Neural cell (in vitro differentiated cells): ENCODE measurements around the gene PRRG4. TPM values are rescaled to one million over a fixed set of nuclear protein-coding genes. Genes with fewer than 3 reads are reported as not detected.
"Not testable (repeated sequence)": the region's sequence is repeated elsewhere in the genome, so short reads cannot be mapped to it uniquely, and the experiment has no call there.

Source experiments
- H2AFZ ChIP-seq: fragments of 200-600, 300-800 bp; sonication (generic), shearing (Covaris generic); 2 replicates; pipeline ENCODE4 v1.6.0; 2014; ENCODE audit warnings: low read depth, mild to moderate bottlenecking, antibody characterized with exemption, low read length, moderate library complexity
- H3F3A ChIP-seq: fragments of 200-600 bp; shearing (Covaris generic); 2 replicates; pipeline ENCODE4 v1.6.1; 2016; ENCODE audit warnings: mild to moderate bottlenecking, moderate library complexity, mixed read lengths, antibody characterized with exemption, low read length; ENCODE audit not compliant: insufficient read depth, poor library complexity, severe bottlenecking
- H3K27ac ChIP-seq: fragments of 200-600, 300-800 bp; sonication (generic), shearing (Covaris generic); 2 replicates; pipeline ENCODE4 v1.5.1; 2014; ENCODE audit warnings: mild to moderate bottlenecking, low read length, moderate library complexity
- H3K27me3 ChIP-seq: fragments of 300-800, 200-600 bp; sonication (generic), shearing (Covaris generic); 2 replicates; pipeline ENCODE4 v1.6.0; 2014; ENCODE audit warnings: mild to moderate bottlenecking, low read depth, low read length, moderate library complexity; ENCODE audit not compliant: insufficient read depth
- H3K36me3 ChIP-seq: fragments of 300-800, 200-600 bp; sonication (generic), shearing (Covaris generic); 2 replicates; pipeline ENCODE4 v1.5.1; 2014; ENCODE audit warnings: mild to moderate bottlenecking, antibody characterized with exemption, low read length, moderate library complexity; ENCODE audit not compliant: insufficient read depth
- H3K4me2 ChIP-seq: fragments of 300-800, 200-600 bp; sonication (generic), shearing (Covaris generic); 2 replicates; pipeline ENCODE4 v1.6.0; 2014; ENCODE audit warnings: mild to moderate bottlenecking, low read length
- H3K4me3 ChIP-seq: fragments of 300-800, 200-600 bp; sonication (generic), shearing (Covaris generic); 2 replicates; pipeline ENCODE4 v1.5.1; 2014; ENCODE audit warnings: mild to moderate bottlenecking, low read length, moderate library complexity
- H3K79me2 ChIP-seq: fragments of 200-600 bp; shearing (Covaris generic); replicated peaks from 2 replicates; pipeline ENCODE4 v1.6.0; 2014; ENCODE audit warnings: mild to moderate bottlenecking, low read length, moderate library complexity; ENCODE audit not compliant: insufficient read depth
- H3K9ac ChIP-seq: fragments of 300-800, 200-600 bp; sonication (generic), shearing (Covaris generic); 2 replicates; pipeline ENCODE4 v1.6.1; 2016; ENCODE audit warnings: mild to moderate bottlenecking, low read length, mixed read lengths
- H3K9me2 ChIP-seq: fragments of 200-600 bp; shearing (Covaris generic); 2 replicates; pipeline ENCODE4 v1.6.1; 2016; ENCODE audit warnings: mild to moderate bottlenecking, low read length, mixed read lengths; ENCODE audit not compliant: insufficient read depth
- H3K9me3 ChIP-seq: fragments of 200-600, 300-800 bp; sonication (generic), shearing (Covaris generic); 2 replicates; pipeline ENCODE4 v1.6.1; 2016; ENCODE audit warnings: mild to moderate bottlenecking, mixed run types, low read length, moderate library complexity, mixed read lengths
- H4K20me1 ChIP-seq: fragments of 200-600 bp; shearing (Covaris generic); 2 replicates; pipeline ENCODE4 v1.6.1; 2016; ENCODE audit warnings: mild to moderate bottlenecking, mixed run types; ENCODE audit not compliant: insufficient read depth
- EP300 ChIP-seq: fragments of 450-650 bp; conservative IDR thresholded peaks from 2 replicates; pipeline ENCODE4 v1.6.1; 2014; ENCODE audit warnings: antibody characterized with exemption, mild to moderate bottlenecking, moderate library complexity; ENCODE audit not compliant: poor library complexity, severe bottlenecking
- EZH2 ChIP-seq: fragments of 200-600, 300-800 bp; shearing (Covaris generic), sonication (generic); IDR thresholded peaks from 2 replicates; pipeline ENCODE4 v1.6.1; 2014; ENCODE audit warnings: antibody characterized with exemption, low read length, borderline replicate concordance, mild to moderate bottlenecking; ENCODE audit not compliant: insufficient read depth, poor library complexity, severe bottlenecking
- MXI1 ChIP-seq: fragments of 450-650 bp; conservative IDR thresholded peaks from 2 replicates; pipeline ENCODE4 v1.6.1; 2014; ENCODE audit warnings: antibody characterized with exemption, mild to moderate bottlenecking; ENCODE audit not compliant: poor library complexity, severe bottlenecking
- POLR2AphosphoS5 ChIP-seq: IDR thresholded peaks from 2 replicates; pipeline ENCODE4 v1.6.1; 2012
- RAD21 ChIP-seq: fragments of 450-650 bp; conservative IDR thresholded peaks from 2 replicates; pipeline ENCODE4 v1.6.1; 2014; ENCODE audit warnings: antibody characterized with exemption, mild to moderate bottlenecking, moderate library complexity
- SMC3 ChIP-seq: fragments of 450-650 bp; conservative IDR thresholded peaks from 2 replicates; pipeline ENCODE4 v1.6.1; 2014; ENCODE audit warnings: antibody characterized with exemption, mild to moderate bottlenecking, moderate library complexity; ENCODE audit not compliant: poor library complexity
- TAF1 ChIP-seq: IDR thresholded peaks from 2 replicates; pipeline ENCODE4 v1.6.1; 2012; ENCODE audit warnings: low read depth
- polyA plus RNA-seq: library from polyadenylated mRNA; depleted of rRNA; stranded (reverse); fragments of >200 nt; gene quantifications from 2 replicates; pipeline ENCODE4 v1.2.3, GENCODE V29; 2014
- TF ChIP-seq, protein P1 (sequence below): IDR thresholded peaks from 2 replicates; pipeline ENCODE4 v1.6.1; 2012; ENCODE audit warnings: borderline replicate concordance
- TF ChIP-seq, protein P2 (sequence below): fragments of 450-650 bp; IDR thresholded peaks from 2 replicates; pipeline ENCODE4 v1.5.1; 2014; ENCODE audit warnings: antibody characterized with exemption, mild to moderate bottlenecking, moderate library complexity; ENCODE audit not compliant: poor library complexity, severe bottlenecking

PRRG4 gene
- polyA plus RNA-seq, 1 donor from 2014 or later, result not detected

DNA sequence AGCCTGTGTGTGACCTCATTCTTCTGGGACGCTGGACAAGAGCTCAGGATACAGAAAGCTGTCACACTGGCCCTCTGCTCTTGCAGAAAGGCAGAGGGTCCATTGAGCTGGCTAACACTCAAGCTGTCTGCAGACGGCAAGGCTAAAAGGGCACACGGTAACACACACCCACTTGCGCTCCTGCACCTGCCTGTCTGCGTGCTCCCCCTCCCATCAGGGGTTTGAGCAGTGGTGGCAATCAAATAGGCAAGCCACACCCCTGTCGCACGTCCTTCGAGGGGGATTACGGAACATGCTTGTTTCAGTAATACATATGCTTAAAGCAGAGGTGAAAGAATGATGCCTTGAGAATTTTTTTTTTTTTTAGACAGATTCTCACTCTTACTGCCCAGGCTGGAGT is 55.8 kb downstream of the PRRG4 start:
- Histone ChIP-seq H3K4me2 (no peak overlapping the region), H4K20me1 (no peaks in the 10 kb centered on the region), H3K79me2 (no peaks in the 10 kb centered on the region), H2AFZ (no peak overlapping the region), H3K36me3 (no peaks in the 10 kb centered on the region), H3K9ac (no peak overlapping the region), H3K27ac (no peak overlapping the region), H3K27me3 (no peaks in the 10 kb centered on the region), H3K9me2 (no peaks in the 10 kb centered on the region), H3F3A (no peaks in the 10 kb centered on the region), H3K9me3 (no peaks in the 10 kb centered on the region), H3K4me3 (no peak overlapping the region)
- TF ChIP-seq, protein P1, sequence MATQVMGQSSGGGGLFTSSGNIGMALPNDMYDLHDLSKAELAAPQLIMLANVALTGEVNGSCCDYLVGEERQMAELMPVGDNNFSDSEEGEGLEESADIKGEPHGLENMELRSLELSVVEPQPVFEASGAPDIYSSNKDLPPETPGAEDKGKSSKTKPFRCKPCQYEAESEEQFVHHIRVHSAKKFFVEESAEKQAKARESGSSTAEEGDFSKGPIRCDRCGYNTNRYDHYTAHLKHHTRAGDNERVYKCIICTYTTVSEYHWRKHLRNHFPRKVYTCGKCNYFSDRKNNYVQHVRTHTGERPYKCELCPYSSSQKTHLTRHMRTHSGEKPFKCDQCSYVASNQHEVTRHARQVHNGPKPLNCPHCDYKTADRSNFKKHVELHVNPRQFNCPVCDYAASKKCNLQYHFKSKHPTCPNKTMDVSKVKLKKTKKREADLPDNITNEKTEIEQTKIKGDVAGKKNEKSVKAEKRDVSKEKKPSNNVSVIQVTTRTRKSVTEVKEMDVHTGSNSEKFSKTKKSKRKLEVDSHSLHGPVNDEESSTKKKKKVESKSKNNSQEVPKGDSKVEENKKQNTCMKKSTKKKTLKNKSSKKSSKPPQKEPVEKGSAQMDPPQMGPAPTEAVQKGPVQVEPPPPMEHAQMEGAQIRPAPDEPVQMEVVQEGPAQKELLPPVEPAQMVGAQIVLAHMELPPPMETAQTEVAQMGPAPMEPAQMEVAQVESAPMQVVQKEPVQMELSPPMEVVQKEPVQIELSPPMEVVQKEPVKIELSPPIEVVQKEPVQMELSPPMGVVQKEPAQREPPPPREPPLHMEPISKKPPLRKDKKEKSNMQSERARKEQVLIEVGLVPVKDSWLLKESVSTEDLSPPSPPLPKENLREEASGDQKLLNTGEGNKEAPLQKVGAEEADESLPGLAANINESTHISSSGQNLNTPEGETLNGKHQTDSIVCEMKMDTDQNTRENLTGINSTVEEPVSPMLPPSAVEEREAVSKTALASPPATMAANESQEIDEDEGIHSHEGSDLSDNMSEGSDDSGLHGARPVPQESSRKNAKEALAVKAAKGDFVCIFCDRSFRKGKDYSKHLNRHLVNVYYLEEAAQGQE, result no peak
- TF ChIP-seq EZH2, result no peak
- TF ChIP-seq RAD21, result no peak
- no peak for TF ChIP-seq TAF1
- no peak for TF ChIP-seq POLR2AphosphoS5
- TF ChIP-seq SMC3, result no peak
- TF ChIP-seq, protein P2, sequence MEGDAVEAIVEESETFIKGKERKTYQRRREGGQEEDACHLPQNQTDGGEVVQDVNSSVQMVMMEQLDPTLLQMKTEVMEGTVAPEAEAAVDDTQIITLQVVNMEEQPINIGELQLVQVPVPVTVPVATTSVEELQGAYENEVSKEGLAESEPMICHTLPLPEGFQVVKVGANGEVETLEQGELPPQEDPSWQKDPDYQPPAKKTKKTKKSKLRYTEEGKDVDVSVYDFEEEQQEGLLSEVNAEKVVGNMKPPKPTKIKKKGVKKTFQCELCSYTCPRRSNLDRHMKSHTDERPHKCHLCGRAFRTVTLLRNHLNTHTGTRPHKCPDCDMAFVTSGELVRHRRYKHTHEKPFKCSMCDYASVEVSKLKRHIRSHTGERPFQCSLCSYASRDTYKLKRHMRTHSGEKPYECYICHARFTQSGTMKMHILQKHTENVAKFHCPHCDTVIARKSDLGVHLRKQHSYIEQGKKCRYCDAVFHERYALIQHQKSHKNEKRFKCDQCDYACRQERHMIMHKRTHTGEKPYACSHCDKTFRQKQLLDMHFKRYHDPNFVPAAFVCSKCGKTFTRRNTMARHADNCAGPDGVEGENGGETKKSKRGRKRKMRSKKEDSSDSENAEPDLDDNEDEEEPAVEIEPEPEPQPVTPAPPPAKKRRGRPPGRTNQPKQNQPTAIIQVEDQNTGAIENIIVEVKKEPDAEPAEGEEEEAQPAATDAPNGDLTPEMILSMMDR, result no peak
- no peak for TF ChIP-seq EP300
- no peak for TF ChIP-seq MXI1

DNA sequence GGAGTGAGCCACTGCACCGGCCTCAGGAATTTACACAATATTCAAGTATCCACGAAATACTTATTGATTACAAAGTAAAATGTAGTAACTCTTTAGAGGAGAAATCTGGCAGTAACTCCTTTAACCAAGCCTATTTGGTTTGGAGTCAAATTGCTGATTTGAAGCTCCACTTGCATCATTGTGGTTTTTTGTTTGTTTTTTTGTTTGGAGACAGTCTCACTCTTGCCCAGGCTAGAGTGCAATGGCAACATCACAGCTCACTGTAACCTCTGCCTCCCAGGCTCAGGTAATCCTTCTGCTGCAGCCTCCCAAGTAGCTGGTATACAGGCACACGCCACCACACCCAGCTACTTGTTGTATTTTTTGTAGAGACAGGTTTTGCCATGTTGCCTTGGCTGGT is 56.5 kb downstream of the PRRG4 start:
- H3K4me3 ChIP-seq, result no peak overlapping the region
- no peak overlapping the region for H3K4me2 ChIP-seq
- no peaks in the 10 kb centered on the region for H3K27me3 ChIP-seq
- H3K27ac ChIP-seq, result no peak overlapping the region
- H3K9me3 ChIP-seq, result no peaks in the 10 kb centered on the region
- no peaks in the 10 kb centered on the region for H3K36me3 ChIP-seq
- H4K20me1 ChIP-seq, result no peaks in the 10 kb centered on the region
- H2AFZ ChIP-seq, result no peak overlapping the region
- no peak overlapping the region for H3K9ac ChIP-seq
- H3K9me2 ChIP-seq, result no peaks in the 10 kb centered on the region
- H3F3A ChIP-seq, result no peaks in the 10 kb centered on the region
- no peaks in the 10 kb centered on the region for H3K79me2 ChIP-seq
- TF ChIP-seq SMC3 (no peak), TAF1 (no peak), EZH2 (no peak), POLR2AphosphoS5 (no peak), EP300 (no peak), RAD21 (no peak), MXI1 (no peak)
- TF ChIP-seq, protein P1, result no peak
- TF ChIP-seq, protein P2, result no peak

DNA sequence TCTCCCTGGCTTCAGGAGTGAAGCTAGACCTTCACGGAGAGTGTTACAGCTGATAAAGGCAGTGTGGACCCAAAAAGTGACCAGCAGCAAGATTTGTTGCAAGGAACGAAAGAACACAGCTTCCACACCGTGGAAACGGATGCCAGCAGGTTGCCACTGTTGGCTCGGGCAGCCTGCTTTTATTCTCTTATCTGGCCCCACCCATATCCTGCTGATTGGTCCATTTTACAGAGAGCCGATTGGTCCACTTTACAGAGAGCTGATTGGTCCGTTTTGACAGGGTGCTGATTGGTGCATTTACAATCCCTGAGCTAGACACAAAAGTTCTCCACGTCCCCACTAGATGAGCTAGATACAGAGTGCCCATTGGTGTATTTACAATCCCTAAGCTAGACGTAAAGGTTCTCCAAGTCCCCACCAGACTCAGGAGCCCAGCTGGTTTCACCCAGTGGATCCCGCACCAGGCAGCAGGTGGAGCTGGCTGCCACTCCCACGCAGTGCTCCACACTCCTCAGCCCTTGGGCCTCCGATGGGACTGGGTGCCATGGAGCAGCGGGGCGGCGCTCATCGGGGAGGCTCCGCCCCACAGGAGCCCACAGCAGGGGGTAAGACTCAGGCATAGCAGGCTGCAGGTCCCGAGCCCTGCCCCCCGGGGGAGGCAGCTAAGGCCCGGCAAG is 58.1 kb downstream of the PRRG4 start:
- H3K4me3 ChIP-seq, H3K27me3 ChIP-seq, H3K27ac ChIP-seq, H3K9me2 ChIP-seq, H3K9ac ChIP-seq, H2AFZ ChIP-seq, H3K36me3 ChIP-seq, H3K79me2 ChIP-seq, H3F3A ChIP-seq, H3K4me2 ChIP-seq, H4K20me1 ChIP-seq, H3K9me3 ChIP-seq: not testable (repeated sequence)
